Measurements from ENCODE around the gene TBCK.

Gene TBCK

DNA sequence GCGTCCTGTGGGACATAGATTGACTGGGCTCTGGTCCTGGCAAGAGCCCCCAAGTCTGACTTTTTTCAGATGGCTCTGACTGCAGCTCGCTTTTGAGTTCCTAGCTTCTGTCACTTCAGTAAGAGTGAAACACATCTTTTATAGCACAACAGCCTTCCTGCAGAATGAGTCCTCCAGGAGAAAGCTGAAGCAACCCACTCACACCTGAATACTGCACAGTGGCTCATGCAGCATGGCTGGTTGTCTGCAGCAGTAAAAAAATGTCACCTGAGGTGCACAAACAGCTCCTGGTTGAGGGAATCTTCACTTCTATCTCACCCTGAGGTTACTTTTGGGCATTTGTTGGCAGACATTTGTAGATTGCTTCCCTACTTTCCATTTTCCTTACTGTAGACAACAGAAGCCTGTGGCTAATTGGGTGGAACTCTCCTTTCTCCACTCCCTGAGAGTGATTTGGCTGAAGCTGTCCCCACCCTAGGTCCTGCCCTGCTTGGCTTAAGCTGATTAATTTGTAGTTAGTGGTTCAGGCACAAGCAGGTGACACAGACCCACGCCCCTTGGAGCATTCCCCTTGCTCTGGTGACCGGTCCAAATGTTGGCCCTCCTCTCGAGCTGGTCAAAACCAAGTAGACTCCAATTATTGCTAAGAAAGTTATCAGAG, 321.0 kb downstream of the TBCK start:
- TF ChIP-seq, protein P1, sequence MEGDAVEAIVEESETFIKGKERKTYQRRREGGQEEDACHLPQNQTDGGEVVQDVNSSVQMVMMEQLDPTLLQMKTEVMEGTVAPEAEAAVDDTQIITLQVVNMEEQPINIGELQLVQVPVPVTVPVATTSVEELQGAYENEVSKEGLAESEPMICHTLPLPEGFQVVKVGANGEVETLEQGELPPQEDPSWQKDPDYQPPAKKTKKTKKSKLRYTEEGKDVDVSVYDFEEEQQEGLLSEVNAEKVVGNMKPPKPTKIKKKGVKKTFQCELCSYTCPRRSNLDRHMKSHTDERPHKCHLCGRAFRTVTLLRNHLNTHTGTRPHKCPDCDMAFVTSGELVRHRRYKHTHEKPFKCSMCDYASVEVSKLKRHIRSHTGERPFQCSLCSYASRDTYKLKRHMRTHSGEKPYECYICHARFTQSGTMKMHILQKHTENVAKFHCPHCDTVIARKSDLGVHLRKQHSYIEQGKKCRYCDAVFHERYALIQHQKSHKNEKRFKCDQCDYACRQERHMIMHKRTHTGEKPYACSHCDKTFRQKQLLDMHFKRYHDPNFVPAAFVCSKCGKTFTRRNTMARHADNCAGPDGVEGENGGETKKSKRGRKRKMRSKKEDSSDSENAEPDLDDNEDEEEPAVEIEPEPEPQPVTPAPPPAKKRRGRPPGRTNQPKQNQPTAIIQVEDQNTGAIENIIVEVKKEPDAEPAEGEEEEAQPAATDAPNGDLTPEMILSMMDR (conservative IDR thresholded peaks at IDR 0.05; ENCODE audit: low read depth, low read length) = no peak
- no peak for DNase-seq (ENCODE audit: low read depth)
- H3K4me3 ChIP-seq (ENCODE audit: low read depth, low read length) = no peak overlapping the region

DNA sequence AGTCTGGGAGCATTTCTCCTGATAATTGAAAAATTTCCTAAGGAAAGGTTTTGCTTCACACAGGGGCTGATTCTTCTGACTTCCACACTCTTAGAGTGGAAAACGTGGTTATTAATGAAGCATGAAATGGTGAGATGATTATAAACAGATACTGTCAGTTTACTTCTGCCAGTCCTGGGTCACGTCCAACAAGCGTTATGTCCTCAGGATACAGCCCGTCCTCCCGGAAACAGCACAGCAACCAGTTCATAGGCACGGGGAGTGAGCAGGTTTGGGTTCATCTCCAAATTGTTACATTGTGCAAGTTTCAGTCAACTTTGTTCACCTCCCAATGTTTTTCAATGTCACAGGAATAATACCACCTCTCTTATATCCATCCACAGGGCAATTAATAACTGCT, 321.9 kb downstream of the TBCK start:
- TF ChIP-seq, protein P1 (conservative IDR thresholded peaks at IDR 0.05; ENCODE audit: low read depth, low read length) = no peak
- DNase-seq (ENCODE audit: low read depth) = no peak
- no peak overlapping the region for H3K4me3 ChIP-seq (ENCODE audit: low read depth, low read length)

DNA sequence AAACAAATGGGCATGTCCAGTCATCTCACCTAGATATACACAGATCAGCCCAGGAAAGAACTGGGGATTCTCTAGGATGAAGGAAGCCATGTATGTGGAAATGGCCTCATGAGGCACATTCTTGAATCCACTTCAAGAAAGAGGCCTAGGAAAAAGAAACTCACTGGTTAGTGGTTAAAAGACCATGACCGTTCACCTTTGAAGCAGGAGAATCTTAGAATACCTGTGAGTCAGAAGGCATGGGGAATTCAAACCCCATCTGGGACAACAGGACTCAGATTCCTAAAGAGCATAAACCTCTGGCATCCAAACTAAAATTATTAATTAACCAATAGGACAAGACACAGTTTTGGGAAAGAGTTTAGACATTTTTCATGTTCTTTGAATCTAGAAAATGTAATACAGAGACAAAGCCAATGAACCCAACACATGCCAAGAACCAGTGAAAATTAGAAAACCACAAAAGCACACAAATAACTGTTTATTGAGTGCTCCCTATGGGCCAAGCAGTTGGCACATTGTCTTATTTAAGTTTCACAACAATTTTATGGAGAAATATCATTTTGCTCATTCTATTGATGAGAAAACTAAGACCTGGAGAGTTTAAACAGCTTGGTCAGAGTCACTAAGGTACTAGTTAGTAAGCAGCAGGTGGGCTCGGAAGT, 323.2 kb downstream of the TBCK start:
- no peak overlapping the region for H3K4me3 ChIP-seq (ENCODE audit: low read depth, low read length)
- DNase-seq (ENCODE audit: low read depth) = peak; percentile 35
- TF ChIP-seq, protein P1 (conservative IDR thresholded peaks at IDR 0.05; ENCODE audit: low read depth, low read length) = no peak

DNA sequence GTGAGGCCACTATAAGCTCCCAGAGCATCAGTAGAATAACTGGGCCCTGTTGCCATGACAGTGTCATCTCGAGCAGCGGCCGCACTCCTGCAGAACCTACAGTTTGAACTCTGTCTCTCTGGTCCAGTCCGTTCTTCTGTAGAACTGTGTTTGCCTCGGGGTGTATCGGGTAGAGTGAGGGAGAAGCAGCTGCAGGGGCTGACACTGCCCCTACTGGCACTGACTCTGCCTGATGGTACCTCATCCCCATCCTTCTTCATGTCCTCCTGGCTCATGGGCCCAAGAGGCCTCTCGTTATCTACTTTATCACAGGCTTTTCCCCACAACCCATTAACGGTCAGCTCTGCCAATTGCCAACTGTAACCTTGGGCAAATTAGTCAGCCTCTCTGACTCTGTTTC, 324.3 kb downstream of the TBCK start:
- TF ChIP-seq, protein P1 (conservative IDR thresholded peaks at IDR 0.05; ENCODE audit: low read depth, low read length) = no peak
- no peak overlapping the region for H3K4me3 ChIP-seq (ENCODE audit: low read depth, low read length)
- no peak for DNase-seq (ENCODE audit: low read depth)

Measured in choroid plexus epithelial cell (primary cell).